GM12864 (cell line): Measurements from ENCODE around the gene PON2.

ENCODE experiments used
- DNase-seq: peaks from one replicate; pipeline ENCODE4 v3.0.0-alpha.2; 2011; ENCODE audit warnings: low read depth
- H3K4me3 ChIP-seq: 2 replicates; pipeline ENCODE4 v1.5.1; 2011; ENCODE audit warnings: mild to moderate bottlenecking, low read depth, low read length, control low read depth
- TF ChIP-seq, protein P1 (sequence below): IDR thresholded peaks from 2 replicates; pipeline ENCODE4 v1.5.1; 2011; ENCODE audit warnings: low read depth, mild to moderate bottlenecking, moderate library complexity, low read length, control low read depth, inconsistent platforms; ENCODE audit errors: missing control alignments

Gene PON2

DNA sequence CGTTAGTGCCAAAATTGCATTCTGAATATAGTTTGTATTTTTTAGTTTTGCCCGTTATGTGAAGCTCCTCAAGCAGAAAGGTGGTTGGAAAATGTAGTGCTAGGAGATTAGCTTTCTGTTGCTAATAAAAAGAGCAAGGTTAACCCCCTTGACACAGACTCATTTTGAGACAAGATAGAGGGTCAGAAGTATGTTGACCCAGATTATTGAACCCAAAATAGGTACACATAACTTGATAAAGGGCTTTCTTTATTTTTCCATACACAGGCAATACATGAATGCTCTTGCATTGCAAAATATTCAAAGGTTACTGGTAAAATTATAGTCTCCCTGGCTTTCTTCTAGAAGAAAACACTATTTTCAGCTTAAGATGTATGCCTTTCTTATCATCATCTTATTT lies 10.0 kb upstream of the PON2 start:
- no peak for DNase-seq
- TF ChIP-seq, protein P1, sequence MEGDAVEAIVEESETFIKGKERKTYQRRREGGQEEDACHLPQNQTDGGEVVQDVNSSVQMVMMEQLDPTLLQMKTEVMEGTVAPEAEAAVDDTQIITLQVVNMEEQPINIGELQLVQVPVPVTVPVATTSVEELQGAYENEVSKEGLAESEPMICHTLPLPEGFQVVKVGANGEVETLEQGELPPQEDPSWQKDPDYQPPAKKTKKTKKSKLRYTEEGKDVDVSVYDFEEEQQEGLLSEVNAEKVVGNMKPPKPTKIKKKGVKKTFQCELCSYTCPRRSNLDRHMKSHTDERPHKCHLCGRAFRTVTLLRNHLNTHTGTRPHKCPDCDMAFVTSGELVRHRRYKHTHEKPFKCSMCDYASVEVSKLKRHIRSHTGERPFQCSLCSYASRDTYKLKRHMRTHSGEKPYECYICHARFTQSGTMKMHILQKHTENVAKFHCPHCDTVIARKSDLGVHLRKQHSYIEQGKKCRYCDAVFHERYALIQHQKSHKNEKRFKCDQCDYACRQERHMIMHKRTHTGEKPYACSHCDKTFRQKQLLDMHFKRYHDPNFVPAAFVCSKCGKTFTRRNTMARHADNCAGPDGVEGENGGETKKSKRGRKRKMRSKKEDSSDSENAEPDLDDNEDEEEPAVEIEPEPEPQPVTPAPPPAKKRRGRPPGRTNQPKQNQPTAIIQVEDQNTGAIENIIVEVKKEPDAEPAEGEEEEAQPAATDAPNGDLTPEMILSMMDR: no peak
- no peak overlapping the region for H3K4me3 ChIP-seq

DNA sequence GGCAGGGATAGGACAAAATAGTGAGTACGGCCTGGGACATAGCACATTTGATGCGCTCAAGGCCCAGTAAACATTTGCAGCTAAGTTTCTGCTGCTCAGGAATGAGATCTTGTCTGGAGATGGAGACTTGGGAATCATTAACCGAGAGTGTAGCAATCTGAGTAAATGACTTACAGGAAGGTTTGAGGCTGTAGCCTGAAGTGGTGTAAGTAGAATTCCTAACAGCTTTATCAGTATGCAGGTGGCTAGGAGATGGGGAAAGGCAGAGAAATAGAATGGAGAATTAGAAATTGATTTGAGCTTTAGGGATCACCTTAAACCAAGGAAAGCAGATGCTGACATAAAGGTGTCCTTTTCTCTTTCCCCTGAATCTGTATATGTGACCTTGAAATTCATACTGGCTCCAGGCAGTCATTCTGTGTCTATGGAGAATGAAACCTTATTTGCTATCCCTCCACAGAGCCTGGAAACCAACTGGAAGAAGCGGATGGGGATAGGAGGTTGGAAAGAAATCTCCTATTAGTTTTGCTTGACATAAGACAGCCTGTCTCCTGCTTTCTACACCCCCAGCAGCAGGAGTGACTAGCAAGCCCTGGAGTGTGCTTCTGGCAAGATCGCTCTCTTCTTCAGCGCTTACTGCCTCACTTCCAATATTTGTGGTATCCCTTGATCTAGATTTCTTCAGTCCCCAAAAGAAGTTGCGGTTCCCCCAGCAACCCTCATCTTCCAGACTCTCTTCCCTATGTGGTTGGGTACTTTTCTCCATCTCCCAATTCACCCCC lies 6.4 kb upstream of the PON2 start:
- H3K4me3 ChIP-seq: no peak overlapping the region
- no peak for DNase-seq
- TF ChIP-seq, protein P1: no peak

DNA sequence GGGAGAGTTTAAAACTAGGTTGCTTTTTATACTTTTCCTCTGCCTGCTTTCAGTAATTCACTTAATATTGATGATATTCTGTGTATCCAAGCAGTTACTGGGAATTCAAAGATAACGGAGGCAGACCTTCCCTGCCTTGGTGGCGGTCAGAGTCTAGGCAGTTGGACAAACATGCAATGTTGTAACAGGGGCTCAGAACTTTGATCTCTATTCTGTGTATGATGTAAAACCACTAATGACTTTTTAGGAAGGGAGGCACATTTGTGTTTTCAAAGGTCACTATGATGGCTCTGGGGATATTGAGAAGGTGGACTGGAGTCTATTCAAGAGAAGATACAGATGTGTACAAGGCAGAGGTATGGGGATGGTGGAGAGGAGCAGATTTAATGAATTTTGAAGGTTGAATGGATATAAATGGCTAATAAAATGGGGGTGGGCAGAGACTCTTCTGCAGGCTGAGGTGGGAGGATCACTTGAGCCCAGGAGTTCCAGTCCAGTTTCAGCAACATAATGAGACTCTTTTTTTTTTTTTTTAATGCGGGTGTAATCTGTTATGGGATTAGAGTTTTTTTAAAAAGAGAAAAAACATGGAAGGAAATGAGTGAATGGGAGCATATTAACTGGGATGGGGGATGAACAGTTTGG lies 5.7 kb upstream of the PON2 start:
- no peak for DNase-seq
- TF ChIP-seq, protein P1: no peak
- H3K4me3 ChIP-seq: no peak overlapping the region

DNA sequence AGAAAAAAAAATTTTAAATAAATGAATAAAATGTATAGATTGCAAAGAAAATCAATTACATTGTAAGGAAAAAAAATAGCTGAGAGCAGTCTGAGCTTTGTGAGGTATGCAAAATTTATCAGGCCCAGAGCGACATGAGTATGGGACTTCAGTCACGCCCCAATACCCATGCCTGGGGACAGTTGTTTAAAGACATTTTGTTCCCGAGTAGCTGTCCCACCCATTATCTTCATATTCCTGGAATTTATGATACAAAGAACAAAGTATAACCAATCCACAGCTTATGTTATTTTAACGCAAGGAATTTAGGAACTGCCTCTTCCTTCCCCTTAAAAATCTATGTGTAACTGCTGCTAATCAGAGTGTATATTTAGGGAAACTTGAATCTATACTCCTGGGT lies 1.6 kb upstream of the PON2 start:
- H3K4me3 ChIP-seq: no peak overlapping the region
- no peak for DNase-seq
- TF ChIP-seq, protein P1: no peak

DNA sequence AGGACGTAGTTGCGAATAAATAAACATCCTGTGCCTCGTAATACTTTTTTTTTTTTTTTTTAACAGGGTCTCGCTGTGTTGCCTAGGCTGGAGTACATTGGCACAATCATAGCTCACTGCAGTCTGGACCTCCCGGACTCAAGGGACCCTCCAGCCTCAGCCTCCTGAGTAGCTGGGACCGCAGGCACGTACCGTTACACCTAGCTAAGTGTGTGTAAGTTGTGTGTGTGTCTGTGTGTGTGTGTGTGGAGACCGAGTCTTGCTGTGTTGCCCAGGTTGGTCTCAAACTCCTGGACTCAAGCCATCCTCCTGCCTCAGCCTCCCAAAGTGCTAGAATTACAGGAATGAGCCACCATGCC lies 573 bp upstream of the PON2 start:
- TF ChIP-seq, protein P1: no peak
- no peak for DNase-seq
- no peak overlapping the region; the same call in 1 of the 2 replicates for H3K4me3 ChIP-seq

DNA sequence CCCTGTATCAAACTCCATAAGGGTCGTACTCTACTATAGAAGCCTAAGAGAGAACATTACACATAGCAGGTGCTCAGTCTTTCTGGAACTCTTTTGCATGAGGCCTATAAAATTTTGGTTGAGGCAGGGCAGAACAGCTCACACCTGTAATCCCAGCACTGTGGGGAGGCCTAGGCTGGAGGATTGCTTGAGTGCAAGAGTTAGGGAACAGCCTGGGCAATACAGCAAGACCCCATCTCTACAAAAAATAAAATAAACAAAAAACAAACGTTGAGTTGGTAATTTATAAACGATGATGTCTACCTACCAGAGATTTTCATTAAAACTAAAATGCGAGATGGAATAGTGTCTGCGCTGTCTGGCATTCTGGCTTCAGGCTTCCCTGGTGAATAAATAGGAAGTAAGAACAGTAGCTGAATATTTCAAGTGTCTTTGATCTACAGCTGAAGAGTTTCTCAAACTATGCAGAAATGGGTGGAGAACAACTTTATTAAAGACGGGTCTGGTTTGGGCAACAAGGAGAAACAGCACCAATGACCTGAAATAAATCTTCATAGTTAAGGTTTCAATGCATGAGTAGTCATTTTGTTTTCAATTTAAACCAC lies 774 bp downstream of the PON2 start:
- DNase-seq: no peak
- TF ChIP-seq, protein P1: no peak
- peak overlapping the region; percentile 63 for H3K4me3 ChIP-seq

DNA sequence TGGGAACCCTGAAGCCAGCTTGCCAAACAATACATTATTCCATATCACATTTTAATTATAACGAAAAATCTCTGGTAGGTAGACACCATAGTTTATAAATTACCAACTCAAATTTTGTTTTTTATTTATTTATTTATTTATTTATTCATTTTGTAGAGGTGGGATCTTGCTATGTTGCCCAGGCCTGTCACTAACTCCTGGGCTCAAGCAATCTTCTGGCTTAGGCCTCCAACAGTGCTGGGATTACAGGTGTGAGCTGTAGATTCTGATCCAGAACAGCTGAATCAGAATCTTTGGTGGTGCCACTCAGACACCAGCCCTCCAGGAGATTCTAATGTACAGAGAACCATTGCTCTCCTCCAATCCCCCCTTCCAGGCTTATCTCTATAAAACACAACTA lies 1.7 kb downstream of the PON2 start:
- no peak for DNase-seq
- no peak overlapping the region for H3K4me3 ChIP-seq
- TF ChIP-seq, protein P1: no peak
